WERI-Rb-1 (cell line): ENCODE data around the gene LASP1NB.
"Not testable (repeated sequence)": the region's sequence is repeated elsewhere in the genome, so short reads cannot be mapped to it uniquely, and the experiment has no call there.

Experiments used
- DNase-seq: peaks from one replicate; pipeline ENCODE4 v3.0.0-alpha.2; 2020
- H3K27ac ChIP-seq: fragments of 250-450 bp; sonication (Bioruptor Pico); 2 replicates; pipeline ENCODE4 v1.5.1; 2020; ENCODE audit warnings: mild to moderate bottlenecking, moderate library complexity
- H3K27me3 ChIP-seq: fragments of 250-450 bp; sonication (Bioruptor Pico); 2 replicates; pipeline ENCODE4 v1.5.1; 2021; ENCODE audit warnings: mild to moderate bottlenecking, low read depth, moderate library complexity; ENCODE audit not compliant: insufficient read depth, severe bottlenecking
- H3K36me3 ChIP-seq: fragments of 250-450 bp; sonication (Bioruptor Pico); 2 replicates; pipeline ENCODE4 v1.5.1; 2020; ENCODE audit warnings: mild to moderate bottlenecking, moderate library complexity
- H3K4me3 ChIP-seq: 2 replicates; pipeline ENCODE4 v1.5.1; 2011; ENCODE audit warnings: low read depth, mild to moderate bottlenecking, control low read depth, low read length
- H3K9me3 ChIP-seq: fragments of 250-450 bp; sonication (Bioruptor Pico); 2 replicates; pipeline ENCODE4 v1.5.1; 2021; ENCODE audit warnings: mild to moderate bottlenecking, moderate library complexity; ENCODE audit not compliant: severe bottlenecking
- TF ChIP-seq, protein P1 (sequence below): IDR thresholded peaks from 2 replicates; pipeline ENCODE4 v1.5.1; 2011; ENCODE audit warnings: low read depth, mild to moderate bottlenecking, control low read depth, inconsistent platforms, low read length

LASP1NB gene

DNA sequence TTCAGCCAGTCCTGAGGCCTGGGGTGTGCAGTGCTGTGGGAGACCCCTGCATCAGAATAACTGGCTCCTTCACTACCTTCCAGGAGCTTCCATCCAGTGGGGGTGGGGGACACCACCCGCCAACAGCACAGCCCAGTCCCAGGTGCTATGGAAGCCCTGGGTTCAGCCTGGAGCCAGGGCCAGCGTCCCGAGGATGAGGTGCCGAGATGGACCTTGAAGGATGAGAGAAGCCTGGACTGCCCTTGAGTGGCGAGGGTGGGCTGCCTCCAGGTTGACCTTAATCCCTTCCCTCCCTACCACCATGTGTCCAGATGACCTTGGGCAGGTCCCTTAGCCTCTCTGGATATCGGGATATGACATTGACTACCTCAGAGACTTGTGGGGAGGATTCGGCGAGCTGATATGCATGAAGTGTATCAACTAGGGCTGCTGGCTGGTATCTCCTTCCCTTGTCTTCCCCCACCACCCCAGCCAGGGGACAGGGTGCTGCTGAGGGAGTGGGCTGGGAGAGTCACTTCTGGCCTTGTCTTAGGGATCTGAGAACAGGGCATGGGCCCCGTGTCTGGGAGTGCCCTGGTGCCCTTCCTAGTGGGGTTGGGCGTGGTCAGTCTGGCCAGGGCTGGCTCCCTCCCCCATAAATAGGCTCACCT is 14.2 kb upstream of the LASP1NB start:
- H3K4me3 ChIP-seq = no peak overlapping the region
- TF ChIP-seq, protein P1, sequence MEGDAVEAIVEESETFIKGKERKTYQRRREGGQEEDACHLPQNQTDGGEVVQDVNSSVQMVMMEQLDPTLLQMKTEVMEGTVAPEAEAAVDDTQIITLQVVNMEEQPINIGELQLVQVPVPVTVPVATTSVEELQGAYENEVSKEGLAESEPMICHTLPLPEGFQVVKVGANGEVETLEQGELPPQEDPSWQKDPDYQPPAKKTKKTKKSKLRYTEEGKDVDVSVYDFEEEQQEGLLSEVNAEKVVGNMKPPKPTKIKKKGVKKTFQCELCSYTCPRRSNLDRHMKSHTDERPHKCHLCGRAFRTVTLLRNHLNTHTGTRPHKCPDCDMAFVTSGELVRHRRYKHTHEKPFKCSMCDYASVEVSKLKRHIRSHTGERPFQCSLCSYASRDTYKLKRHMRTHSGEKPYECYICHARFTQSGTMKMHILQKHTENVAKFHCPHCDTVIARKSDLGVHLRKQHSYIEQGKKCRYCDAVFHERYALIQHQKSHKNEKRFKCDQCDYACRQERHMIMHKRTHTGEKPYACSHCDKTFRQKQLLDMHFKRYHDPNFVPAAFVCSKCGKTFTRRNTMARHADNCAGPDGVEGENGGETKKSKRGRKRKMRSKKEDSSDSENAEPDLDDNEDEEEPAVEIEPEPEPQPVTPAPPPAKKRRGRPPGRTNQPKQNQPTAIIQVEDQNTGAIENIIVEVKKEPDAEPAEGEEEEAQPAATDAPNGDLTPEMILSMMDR = no peak
- H3K36me3 ChIP-seq = peaks cover 9% of the 10 kb centered on the region
- no peaks in the 10 kb centered on the region for H3K9me3 ChIP-seq
- no peak for DNase-seq
- H3K27me3 ChIP-seq = no peaks in the 10 kb centered on the region
- H3K27ac ChIP-seq = no peak overlapping the region

DNA sequence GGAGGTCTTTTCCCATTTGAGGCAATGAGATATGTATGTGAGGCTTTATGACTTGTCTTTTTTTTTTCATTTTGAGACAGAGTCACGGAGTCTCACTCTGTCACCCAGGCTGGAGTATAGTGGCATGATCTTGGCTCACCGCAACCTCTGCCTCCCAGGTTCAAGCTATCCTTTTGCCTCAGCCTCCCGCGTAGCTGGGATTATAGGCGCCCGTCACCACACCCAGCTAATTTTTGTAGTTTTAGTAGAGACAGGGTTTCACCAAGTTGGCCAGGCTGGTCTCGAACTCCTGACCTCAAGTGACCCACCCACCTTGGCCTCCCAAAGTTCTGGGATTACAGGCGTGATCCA is 13.7 kb upstream of the LASP1NB start:
- not testable (repeated sequence) for H3K36me3 ChIP-seq, H3K27ac ChIP-seq, DNase-seq, H3K9me3 ChIP-seq, H3K27me3 ChIP-seq, H3K4me3 ChIP-seq

DNA sequence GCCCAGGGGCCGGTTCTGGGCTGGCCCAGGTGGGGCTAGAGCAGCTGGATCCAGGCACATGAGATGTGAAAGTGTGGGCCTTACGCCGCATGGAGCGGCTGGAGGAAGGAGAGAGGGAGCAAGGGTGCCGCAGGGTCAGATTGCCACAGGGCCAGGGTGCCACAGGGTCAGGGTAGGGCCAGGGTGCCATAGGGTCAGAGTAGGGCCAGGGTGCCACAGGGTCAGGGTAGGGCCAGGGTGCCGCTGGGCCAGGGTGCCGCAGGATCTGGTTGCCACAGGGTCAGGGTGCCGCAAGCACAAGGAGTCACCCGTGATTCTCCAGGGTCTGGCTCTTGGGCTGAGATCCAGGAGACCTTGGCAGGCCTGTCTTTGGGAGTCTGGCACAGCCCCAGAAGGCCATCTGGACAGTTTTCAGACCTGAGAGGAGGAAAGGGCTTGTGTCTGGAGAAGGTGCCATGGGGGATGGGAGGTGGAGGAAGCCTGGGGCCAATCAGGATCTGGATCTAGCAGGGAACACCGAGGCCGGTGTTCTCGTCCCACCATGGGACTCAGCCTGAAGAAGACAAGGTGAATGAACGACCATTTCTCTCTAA is 13.1 kb upstream of the LASP1NB start:
- Histone ChIP-seq H3K9me3 (no peaks in the 10 kb centered on the region), H3K4me3 (no peak overlapping the region), H3K27me3 (no peaks in the 10 kb centered on the region), H3K27ac (no peak overlapping the region), H3K36me3 (peaks cover 9% of the 10 kb centered on the region)
- no peak for DNase-seq
- TF ChIP-seq, protein P1 = no peak

DNA sequence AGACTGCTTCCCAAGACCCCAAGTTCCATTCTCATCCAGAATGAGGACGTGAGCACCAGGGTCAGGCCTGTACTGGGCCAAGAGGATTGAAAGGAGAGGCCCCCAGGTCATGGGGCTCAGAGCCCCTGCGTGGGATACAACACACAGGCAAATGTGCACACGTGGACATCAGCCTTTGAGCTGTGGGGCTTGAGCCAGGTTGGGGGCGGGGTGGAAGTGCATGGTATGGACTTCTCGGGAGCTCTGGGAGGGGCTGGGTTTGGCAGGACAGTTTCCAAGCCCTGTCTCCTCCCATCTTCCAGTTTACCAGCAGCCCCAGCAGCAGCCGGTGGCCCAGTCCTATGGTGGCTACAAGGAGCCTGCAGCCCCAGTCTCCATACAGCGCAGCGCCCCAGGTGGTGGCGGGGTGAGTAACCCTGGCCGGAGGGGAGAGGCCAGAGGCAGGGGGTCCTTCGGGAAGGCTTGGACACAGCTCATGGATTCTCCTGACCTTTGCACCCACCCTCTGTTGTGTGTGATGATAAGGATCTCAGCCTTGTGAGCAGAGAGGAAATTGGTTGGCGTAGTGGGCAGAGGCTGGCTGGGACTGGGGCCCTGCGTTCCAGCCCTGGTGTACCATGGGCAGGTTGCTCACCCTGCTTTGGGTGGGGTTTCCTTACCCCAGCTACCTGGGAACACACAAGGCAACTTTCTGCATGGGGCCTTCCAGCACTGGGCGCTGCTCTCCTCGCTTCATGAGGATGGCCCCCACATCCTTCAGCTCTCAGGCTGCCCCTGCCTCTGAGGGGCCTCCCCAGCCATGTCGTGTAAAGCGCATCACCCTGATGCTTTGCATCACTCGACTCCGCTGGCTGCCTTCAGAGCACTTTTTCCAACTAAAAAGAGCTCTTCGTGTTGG is 10.4 kb upstream of the LASP1NB start:
- H3K36me3 ChIP-seq = peaks cover 12% of the 10 kb centered on the region
- TF ChIP-seq, protein P1 = no peak

DNA sequence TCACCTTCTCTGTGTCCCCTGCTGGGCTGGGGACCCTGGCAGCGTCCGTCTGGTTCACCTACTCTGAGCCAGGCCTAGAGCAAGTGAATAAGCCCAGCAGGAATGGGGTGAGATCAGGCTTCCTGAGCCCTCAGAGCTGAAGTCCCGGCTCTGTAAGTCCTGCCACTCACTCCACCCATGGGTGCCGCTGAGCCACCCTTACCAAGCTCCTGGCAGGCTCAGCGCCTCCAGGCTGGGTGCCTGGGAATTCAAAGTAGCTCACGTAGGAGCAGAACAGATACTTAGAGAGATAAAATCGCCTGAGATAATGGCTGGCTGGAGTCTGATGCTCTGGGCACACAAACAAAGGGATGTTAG is 9.8 kb upstream of the LASP1NB start:
- DNase-seq = no peak

More for the DNA sequence above, 10.4 kb upstream of the LASP1NB start:
- H3K27ac ChIP-seq = no peak overlapping the region
- no peaks in the 10 kb centered on the region for H3K9me3 ChIP-seq
- DNase-seq = no peak
- H3K27me3 ChIP-seq = no peaks in the 10 kb centered on the region
- H3K4me3 ChIP-seq = no peak overlapping the region

DNA sequence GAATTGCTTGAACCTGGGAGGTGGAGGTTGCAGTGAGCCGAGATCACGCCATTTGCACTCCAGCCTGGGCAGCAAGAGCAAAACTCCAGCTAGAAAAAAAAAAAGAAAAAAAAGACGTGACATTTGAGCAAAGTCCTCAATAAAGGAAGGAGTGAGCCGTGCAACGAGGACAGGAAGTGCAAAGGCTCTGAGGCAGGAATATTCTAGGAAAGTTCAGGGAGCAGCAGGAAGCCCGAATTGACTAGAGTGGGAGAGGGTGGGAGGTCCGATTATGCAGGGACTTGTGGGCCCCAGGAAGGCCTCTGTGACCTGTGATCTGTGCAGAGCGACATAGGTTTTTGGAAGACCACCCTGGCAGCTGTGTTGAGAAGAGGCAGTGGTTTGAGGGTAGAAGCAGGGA is 8.6 kb upstream of the LASP1NB start:
- H3K27ac ChIP-seq = no peak overlapping the region
- H3K36me3 ChIP-seq = peaks cover 12% of the 10 kb centered on the region

More for the DNA sequence above, 9.8 kb upstream of the LASP1NB start:
- H3K27ac ChIP-seq = no peak overlapping the region
- TF ChIP-seq, protein P1 = no peak
- peaks cover 12% of the 10 kb centered on the region for H3K36me3 ChIP-seq
- no peaks in the 10 kb centered on the region for H3K9me3 ChIP-seq
- no peak overlapping the region for H3K4me3 ChIP-seq
- H3K27me3 ChIP-seq = no peaks in the 10 kb centered on the region

More for the DNA sequence above, 8.6 kb upstream of the LASP1NB start:
- Histone ChIP-seq H3K27me3 (no peaks in the 10 kb centered on the region), H3K9me3 (no peaks in the 10 kb centered on the region), H3K4me3 (no peak overlapping the region)
- TF ChIP-seq, protein P1 = no peak
- no peak for DNase-seq
